Neural cell (in vitro differentiated cells): ENCODE results near the gene SDF2L1.

Experiments used
- EZH2 ChIP-seq: fragments of 200-600, 300-800 bp; shearing (Covaris generic), sonication (generic); IDR thresholded peaks from 2 replicates; pipeline ENCODE4 v1.6.1; 2014; ENCODE audit warnings: antibody characterized with exemption, low read length, borderline replicate concordance, mild to moderate bottlenecking; ENCODE audit not compliant: insufficient read depth, poor library complexity, severe bottlenecking
- MXI1 ChIP-seq: fragments of 450-650 bp; conservative IDR thresholded peaks from 2 replicates; pipeline ENCODE4 v1.6.1; 2014; ENCODE audit warnings: antibody characterized with exemption, mild to moderate bottlenecking; ENCODE audit not compliant: poor library complexity, severe bottlenecking
- POLR2AphosphoS5 ChIP-seq: IDR thresholded peaks from 2 replicates; pipeline ENCODE4 v1.6.1; 2012
- RAD21 ChIP-seq: fragments of 450-650 bp; conservative IDR thresholded peaks from 2 replicates; pipeline ENCODE4 v1.6.1; 2014; ENCODE audit warnings: antibody characterized with exemption, mild to moderate bottlenecking, moderate library complexity
- TAF1 ChIP-seq: IDR thresholded peaks from 2 replicates; pipeline ENCODE4 v1.6.1; 2012; ENCODE audit warnings: low read depth
- TF ChIP-seq, protein P1 (sequence below): fragments of 450-650 bp; IDR thresholded peaks from 2 replicates; pipeline ENCODE4 v1.5.1; 2014; ENCODE audit warnings: antibody characterized with exemption, mild to moderate bottlenecking, moderate library complexity; ENCODE audit not compliant: poor library complexity, severe bottlenecking

DNA sequence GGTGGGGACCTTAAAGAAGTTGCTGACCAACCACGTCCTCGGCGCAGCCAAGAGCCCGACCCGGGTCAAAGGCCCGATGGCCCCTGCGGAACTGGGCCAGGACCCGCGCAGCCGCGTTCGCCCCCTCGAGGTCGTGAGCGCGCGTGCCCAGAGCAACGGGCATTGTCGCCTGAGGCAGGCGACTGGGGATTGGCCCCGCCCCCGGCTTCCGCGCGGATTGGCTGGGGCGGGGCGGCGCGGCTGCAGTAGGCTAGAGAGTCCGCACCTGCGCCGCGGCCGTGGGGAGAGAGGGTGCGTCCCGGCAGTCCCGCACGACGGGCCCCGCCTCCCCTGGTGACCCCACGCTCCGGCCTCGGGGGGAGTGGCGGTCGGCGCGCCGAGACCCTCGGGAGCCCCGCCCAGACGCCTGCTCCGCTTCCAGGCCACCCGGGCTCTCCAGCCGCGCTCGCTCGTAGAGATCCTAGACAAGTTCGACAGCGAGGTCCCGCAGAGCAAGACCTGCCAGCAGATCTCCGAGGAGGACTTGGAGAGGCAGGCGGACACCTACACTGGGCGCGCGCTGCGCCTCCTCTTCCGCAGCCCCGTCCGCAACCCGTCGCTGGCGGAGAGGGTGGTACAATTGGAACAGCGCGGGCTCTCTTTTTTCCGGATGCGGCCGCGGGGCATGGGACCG is 15.4 kb downstream of the SDF2L1 start:
- TF ChIP-seq, protein P1, sequence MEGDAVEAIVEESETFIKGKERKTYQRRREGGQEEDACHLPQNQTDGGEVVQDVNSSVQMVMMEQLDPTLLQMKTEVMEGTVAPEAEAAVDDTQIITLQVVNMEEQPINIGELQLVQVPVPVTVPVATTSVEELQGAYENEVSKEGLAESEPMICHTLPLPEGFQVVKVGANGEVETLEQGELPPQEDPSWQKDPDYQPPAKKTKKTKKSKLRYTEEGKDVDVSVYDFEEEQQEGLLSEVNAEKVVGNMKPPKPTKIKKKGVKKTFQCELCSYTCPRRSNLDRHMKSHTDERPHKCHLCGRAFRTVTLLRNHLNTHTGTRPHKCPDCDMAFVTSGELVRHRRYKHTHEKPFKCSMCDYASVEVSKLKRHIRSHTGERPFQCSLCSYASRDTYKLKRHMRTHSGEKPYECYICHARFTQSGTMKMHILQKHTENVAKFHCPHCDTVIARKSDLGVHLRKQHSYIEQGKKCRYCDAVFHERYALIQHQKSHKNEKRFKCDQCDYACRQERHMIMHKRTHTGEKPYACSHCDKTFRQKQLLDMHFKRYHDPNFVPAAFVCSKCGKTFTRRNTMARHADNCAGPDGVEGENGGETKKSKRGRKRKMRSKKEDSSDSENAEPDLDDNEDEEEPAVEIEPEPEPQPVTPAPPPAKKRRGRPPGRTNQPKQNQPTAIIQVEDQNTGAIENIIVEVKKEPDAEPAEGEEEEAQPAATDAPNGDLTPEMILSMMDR = peak; percentile 31
- TF ChIP-seq POLR2AphosphoS5 (peak; percentile 8), RAD21 (no peak), EZH2 (no peak), TAF1 (no peak), MXI1 (peak; percentile 28)
